Esophagus muscularis mucosa (tissue), 3 donors: ENCODE measurements around the gene HERC2.
"Not testable (repeated sequence)": the region's sequence is repeated elsewhere in the genome, so short reads cannot be mapped to it uniquely, and the experiment has no call there.

Experiments used
- EP300 ChIP-seq: sonication (generic); formaldehyde crosslinking; IDR thresholded peaks from one replicate; pipeline ENCODE4 v1.6.1; 2017; ENCODE audit warnings: antibody characterized with exemption
- TF ChIP-seq, protein P1 (sequence below), 3 experiments: fragments of 200-600 bp in 2 of 3; fragments of 450-650 bp in 1 of 3; sonication (generic) in 2 of 3; IDR thresholded peaks; one replicate each; pipeline ENCODE4 v1.5.1; 2017 to 2019; ENCODE audit warnings: antibody characterized with exemption in 3 of 3, mild to moderate bottlenecking in 2 of 3, moderate library complexity in 1 of 3

DNA sequence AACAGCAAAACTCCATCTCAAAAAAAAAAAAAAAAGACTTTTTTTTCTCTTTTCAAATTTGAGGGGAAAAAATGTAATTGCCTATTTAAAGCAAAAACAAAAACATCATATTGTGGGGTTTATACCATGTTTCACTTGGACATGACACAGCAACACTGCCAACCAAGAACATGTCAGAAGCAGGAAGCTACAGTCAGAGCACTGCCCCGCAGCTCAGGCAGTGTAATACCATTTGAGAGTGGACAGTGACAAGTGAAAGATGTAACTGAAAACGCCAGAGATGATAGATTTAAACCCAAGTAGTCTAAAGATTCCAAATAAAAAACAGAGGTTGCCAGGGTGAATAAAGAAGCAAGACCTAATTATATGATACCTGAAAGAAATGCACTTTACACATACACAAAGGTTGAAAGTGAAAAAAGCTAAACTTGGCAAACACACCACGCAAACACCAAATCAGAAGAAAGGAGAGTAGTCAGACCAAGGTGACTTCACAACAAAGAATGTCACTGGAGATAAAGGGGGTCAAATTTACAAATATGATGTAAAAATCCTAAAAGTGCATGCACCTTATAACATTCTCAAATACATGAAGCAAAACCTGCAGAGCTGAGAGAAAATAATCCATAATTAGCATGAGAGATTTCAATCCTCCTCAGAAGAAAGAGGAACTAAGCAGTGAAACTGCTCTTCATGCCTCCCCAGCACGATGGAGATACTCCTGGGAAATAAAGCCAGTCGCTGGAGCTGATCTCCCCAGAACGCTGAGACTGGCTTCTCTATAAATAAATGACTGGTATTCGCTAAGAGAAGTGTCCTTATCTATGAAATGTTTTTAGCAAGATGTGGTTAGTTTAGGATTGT, 32.9 kb downstream of the HERC2 start:
- TF ChIP-seq, protein P1, sequence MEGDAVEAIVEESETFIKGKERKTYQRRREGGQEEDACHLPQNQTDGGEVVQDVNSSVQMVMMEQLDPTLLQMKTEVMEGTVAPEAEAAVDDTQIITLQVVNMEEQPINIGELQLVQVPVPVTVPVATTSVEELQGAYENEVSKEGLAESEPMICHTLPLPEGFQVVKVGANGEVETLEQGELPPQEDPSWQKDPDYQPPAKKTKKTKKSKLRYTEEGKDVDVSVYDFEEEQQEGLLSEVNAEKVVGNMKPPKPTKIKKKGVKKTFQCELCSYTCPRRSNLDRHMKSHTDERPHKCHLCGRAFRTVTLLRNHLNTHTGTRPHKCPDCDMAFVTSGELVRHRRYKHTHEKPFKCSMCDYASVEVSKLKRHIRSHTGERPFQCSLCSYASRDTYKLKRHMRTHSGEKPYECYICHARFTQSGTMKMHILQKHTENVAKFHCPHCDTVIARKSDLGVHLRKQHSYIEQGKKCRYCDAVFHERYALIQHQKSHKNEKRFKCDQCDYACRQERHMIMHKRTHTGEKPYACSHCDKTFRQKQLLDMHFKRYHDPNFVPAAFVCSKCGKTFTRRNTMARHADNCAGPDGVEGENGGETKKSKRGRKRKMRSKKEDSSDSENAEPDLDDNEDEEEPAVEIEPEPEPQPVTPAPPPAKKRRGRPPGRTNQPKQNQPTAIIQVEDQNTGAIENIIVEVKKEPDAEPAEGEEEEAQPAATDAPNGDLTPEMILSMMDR (IDR thresholded peaks at IDR 0.05): not testable (repeated sequence)
- not testable (repeated sequence) for TF ChIP-seq EP300
